Measurements from ENCODE around the gene UMOD. TPM values are rescaled to one million over a fixed set of nuclear protein-coding genes. Genes with fewer than 3 reads are reported as not detected.

UMOD gene
- total RNA-seq, 4 donors from 2014 or later, result not detected

DNA sequence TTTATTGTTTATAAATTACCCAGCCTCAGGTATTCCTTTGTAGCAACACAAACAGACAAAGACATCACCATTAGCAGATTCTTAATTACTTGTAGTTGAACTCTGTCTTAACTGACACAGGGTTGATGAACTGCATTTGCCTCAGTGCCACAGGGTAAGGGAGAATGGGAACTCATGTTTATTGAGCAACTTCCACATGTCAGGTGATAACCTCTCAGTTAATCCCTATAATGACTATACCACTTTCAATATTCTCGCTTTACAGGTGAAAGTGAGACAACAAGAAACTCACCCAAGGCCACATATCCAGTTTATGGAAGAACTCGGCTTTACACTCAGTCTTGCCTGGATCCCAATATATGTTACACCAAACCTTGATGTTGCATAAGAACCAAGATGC, 43.4 kb upstream of the UMOD start:
- no peak for TF ChIP-seq CTCF (IDR thresholded peaks at IDR 0.05; ENCODE audit: low read depth)

GRCh38 chr16:20393801-20394577, 41.5 kb upstream of the UMOD start:
- no peak for TF ChIP-seq CTCF (IDR thresholded peaks at IDR 0.05; ENCODE audit: low read depth)

GRCh38 chr16:20391045-20391444, 38.5 kb upstream of the UMOD start:
- no peak for TF ChIP-seq CTCF (IDR thresholded peaks at IDR 0.05; ENCODE audit: low read depth)

DNA sequence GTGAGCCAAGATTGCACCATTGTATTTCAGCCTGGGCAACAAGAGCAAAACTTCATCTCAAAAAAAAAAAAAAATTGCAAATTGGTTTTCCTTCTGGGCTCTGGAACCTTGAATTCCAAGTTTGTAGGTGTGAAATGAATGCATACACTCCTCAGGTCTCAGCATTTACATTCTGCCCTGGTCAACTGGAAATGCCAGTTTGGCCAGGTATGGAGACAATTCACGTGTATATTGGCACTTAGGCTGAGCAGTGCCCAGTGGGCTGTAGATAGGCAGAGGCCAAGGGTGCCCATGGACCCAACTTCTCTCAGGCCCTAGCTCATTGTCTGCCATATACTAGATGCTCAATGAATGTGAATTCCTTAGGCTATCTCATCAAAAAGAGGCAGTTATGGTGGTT, 36.3 kb upstream of the UMOD start:
- no peak for TF ChIP-seq CTCF (IDR thresholded peaks at IDR 0.05; ENCODE audit: low read depth)

- TF ChIP-seq CTCF (IDR thresholded peaks at IDR 0.05; ENCODE audit: low read depth), result no peak
Measured at GRCh38 chr16:20387978-20388377, 35.5 kb upstream of the UMOD start.

- TF ChIP-seq CTCF (IDR thresholded peaks at IDR 0.05; ENCODE audit: low read depth), result no peak
Measured at GRCh38 chr16:20385844-20386832, 33.6 kb upstream of the UMOD start.
